H1 (cell line): ENCODE measurements around the gene MAP4K4. TPM values are rescaled to one million over a fixed set of nuclear protein-coding genes. Genes with fewer than 3 reads are reported as not detected.

ENCODE experiments used
- BCL11A ChIP-seq, 2 experiments: IDR thresholded peaks; one replicate each; pipeline ENCODE4 v1.6.1; 2011; ENCODE audit warnings: low read depth in 2 of 2, low read length in 2 of 2, mild to moderate bottlenecking in 2 of 2
- BRCA1 ChIP-seq: IDR thresholded peaks from 2 replicates; pipeline ENCODE4 v1.6.1; 2012; ENCODE audit warnings: low read depth, low read length, improper control_type of control experiment
- CEBPB ChIP-seq: IDR thresholded peaks from 2 replicates; pipeline ENCODE4 v1.6.1; 2012; ENCODE audit warnings: low read depth, low read length
- CHD1 ChIP-seq: IDR thresholded peaks from 2 replicates; pipeline ENCODE4 v1.6.1; 2012; ENCODE audit warnings: low read depth, low read length, improper control_type of control experiment
- CTBP2 ChIP-seq: IDR thresholded peaks from 2 replicates; pipeline ENCODE4 v1.7.0; 2011; ENCODE audit warnings: borderline replicate concordance, mild to moderate bottlenecking, moderate library complexity, mixed read lengths, low read length; ENCODE audit not compliant: insufficient read depth, insufficient read length
- KDM1A ChIP-seq: fragments of 200-600, 300-600 bp; sonication (generic); IDR thresholded peaks from 2 replicates; pipeline ENCODE4 v1.7.1; 2016; ENCODE audit warnings: mild to moderate bottlenecking, low read length, borderline replicate concordance
- NANOG ChIP-seq: IDR thresholded peaks from 2 replicates; pipeline ENCODE4 v1.6.1; 2011; ENCODE audit warnings: low read length, low read depth, mild to moderate bottlenecking, inconsistent platforms; ENCODE audit not compliant: insufficient read depth, poor library complexity, severe bottlenecking
- RNF2 ChIP-seq: fragments of 200-900, 300-1000 bp; sonication (generic); IDR thresholded peaks from 2 replicates; pipeline ENCODE4 v1.7.1; 2016; ENCODE audit warnings: borderline replicate concordance, low read depth, mild to moderate bottlenecking, antibody characterized with exemption, low read length; ENCODE audit not compliant: poor library complexity, severe bottlenecking; ENCODE audit errors: missing control alignments
- TAF7 ChIP-seq: optimal IDR thresholded peaks from 2 replicates; pipeline ENCODE3; 2011; ENCODE audit warnings: low read depth, mild to moderate bottlenecking, inconsistent platforms, low read length, moderate library complexity, borderline replicate concordance
- TBP ChIP-seq: IDR thresholded peaks from 2 replicates; pipeline ENCODE4 v1.6.1; 2011; ENCODE audit warnings: low read depth, low read length, improper control_type of control experiment
- YY1 ChIP-seq: IDR thresholded peaks from 2 replicates; pipeline ENCODE4 v1.6.1; 2011; ENCODE audit warnings: low read depth, mild to moderate bottlenecking, low read length
- polyA plus RNA-seq, 7 experiments: library from polyadenylated mRNA; depleted of rRNA in 3 of 7; stranded (reverse) in 5 of 7; unstranded in 2 of 7; fragments of >200 nt in 5 of 7; fragments of 200-250 nt in 2 of 7; gene quantifications; 1 replicate in 5 of 7; 2 replicates in 1 of 7; 4 replicates in 1 of 7; pipeline versions ENCODE4 v1.2.1 to v1.2.3, GENCODE V29; 2011 to 2013; ENCODE audit warnings: missing spikeins in 2 of 7, mixed read lengths in 2 of 7
- total RNA-seq: library from RNA; stranded (reverse); fragmentation: NEBNext Ultra II Directional; extraction: Animal tissue kit (Norgen Biotek cat#: 25700); gene quantifications from 2 replicates; pipeline ENCODE4 v1.2.1, GENCODE V29; 2021
- TF ChIP-seq, protein P1 (sequence below): fragments of 300-600 bp; sonication (generic); IDR thresholded peaks from 2 replicates; pipeline ENCODE4 v1.7.1; 2012; ENCODE audit warnings: low read length, moderate library complexity, mild to moderate bottlenecking, inconsistent platforms; ENCODE audit not compliant: insufficient replicate concordance

The MAP4K4 gene
- total and polyA plus RNA-seq, 2 of the 8 experiments (the other 6 are each of a cell fraction or from before 2014, with no cell fraction given): 53.2 to 138 TPM

DNA sequence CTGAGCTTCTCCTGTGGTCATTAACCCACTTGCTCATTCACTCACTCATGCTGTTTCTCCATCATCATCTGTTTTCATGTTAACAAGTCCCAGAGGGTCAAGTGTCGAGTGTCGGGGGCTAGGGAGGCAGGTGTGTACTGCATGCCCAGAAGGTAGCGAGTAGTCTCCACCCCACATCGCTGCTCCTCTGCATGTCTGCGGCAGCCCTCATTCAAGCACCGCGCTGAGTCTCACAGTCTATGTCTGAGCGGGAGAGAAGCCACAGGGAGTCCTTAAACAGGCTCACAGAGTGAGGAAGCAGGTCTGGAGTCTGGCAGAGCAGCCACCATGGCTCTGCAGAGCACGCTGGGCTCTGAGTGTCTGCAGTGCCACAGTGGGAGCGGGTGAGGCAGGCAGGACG lies 172.9 kb downstream of the MAP4K4 start (continued):
- TF ChIP-seq, protein P1, sequence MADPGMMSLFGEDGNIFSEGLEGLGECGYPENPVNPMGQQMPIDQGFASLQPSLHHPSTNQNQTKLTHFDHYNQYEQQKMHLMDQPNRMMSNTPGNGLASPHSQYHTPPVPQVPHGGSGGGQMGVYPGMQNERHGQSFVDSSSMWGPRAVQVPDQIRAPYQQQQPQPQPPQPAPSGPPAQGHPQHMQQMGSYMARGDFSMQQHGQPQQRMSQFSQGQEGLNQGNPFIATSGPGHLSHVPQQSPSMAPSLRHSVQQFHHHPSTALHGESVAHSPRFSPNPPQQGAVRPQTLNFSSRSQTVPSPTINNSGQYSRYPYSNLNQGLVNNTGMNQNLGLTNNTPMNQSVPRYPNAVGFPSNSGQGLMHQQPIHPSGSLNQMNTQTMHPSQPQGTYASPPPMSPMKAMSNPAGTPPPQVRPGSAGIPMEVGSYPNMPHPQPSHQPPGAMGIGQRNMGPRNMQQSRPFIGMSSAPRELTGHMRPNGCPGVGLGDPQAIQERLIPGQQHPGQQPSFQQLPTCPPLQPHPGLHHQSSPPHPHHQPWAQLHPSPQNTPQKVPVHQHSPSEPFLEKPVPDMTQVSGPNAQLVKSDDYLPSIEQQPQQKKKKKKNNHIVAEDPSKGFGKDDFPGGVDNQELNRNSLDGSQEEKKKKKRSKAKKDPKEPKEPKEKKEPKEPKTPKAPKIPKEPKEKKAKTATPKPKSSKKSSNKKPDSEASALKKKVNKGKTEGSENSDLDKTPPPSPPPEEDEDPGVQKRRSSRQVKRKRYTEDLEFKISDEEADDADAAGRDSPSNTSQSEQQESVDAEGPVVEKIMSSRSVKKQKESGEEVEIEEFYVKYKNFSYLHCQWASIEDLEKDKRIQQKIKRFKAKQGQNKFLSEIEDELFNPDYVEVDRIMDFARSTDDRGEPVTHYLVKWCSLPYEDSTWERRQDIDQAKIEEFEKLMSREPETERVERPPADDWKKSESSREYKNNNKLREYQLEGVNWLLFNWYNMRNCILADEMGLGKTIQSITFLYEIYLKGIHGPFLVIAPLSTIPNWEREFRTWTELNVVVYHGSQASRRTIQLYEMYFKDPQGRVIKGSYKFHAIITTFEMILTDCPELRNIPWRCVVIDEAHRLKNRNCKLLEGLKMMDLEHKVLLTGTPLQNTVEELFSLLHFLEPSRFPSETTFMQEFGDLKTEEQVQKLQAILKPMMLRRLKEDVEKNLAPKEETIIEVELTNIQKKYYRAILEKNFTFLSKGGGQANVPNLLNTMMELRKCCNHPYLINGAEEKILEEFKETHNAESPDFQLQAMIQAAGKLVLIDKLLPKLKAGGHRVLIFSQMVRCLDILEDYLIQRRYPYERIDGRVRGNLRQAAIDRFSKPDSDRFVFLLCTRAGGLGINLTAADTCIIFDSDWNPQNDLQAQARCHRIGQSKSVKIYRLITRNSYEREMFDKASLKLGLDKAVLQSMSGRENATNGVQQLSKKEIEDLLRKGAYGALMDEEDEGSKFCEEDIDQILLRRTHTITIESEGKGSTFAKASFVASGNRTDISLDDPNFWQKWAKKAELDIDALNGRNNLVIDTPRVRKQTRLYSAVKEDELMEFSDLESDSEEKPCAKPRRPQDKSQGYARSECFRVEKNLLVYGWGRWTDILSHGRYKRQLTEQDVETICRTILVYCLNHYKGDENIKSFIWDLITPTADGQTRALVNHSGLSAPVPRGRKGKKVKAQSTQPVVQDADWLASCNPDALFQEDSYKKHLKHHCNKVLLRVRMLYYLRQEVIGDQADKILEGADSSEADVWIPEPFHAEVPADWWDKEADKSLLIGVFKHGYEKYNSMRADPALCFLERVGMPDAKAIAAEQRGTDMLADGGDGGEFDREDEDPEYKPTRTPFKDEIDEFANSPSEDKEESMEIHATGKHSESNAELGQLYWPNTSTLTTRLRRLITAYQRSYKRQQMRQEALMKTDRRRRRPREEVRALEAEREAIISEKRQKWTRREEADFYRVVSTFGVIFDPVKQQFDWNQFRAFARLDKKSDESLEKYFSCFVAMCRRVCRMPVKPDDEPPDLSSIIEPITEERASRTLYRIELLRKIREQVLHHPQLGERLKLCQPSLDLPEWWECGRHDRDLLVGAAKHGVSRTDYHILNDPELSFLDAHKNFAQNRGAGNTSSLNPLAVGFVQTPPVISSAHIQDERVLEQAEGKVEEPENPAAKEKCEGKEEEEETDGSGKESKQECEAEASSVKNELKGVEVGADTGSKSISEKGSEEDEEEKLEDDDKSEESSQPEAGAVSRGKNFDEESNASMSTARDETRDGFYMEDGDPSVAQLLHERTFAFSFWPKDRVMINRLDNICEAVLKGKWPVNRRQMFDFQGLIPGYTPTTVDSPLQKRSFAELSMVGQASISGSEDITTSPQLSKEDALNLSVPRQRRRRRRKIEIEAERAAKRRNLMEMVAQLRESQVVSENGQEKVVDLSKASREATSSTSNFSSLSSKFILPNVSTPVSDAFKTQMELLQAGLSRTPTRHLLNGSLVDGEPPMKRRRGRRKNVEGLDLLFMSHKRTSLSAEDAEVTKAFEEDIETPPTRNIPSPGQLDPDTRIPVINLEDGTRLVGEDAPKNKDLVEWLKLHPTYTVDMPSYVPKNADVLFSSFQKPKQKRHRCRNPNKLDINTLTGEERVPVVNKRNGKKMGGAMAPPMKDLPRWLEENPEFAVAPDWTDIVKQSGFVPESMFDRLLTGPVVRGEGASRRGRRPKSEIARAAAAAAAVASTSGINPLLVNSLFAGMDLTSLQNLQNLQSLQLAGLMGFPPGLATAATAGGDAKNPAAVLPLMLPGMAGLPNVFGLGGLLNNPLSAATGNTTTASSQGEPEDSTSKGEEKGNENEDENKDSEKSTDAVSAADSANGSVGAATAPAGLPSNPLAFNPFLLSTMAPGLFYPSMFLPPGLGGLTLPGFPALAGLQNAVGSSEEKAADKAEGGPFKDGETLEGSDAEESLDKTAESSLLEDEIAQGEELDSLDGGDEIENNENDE: no peak
- TF ChIP-seq KDM1A: no peak
- TF ChIP-seq NANOG: no peak
- TF ChIP-seq CTBP2: no peak
- no peak for TF ChIP-seq CHD1
- no peak for TF ChIP-seq TAF7
- TF ChIP-seq CEBPB: no peak
- TF ChIP-seq TBP: no peak
- TF ChIP-seq BCL11A (IDR thresholded peaks at IDR 0.05; ENCODE audit: low read depth in 2 of 2, low read length in 2 of 2): no peak
- TF ChIP-seq BRCA1: no peak
- TF ChIP-seq RNF2: no peak
- TF ChIP-seq YY1: no peak
